Loucy (cell line): ENCODE measurements around the gene SAA1.

ENCODE experiments used
- H2AFZ ChIP-seq: fragments of 200-600 bp; sonication (generic); 2 replicates; pipeline ENCODE4 v1.6.0; 2016; ENCODE audit warnings: antibody characterized with exemption, mild to moderate bottlenecking, low read length, moderate library complexity
- H3F3A ChIP-seq: fragments of 200-600 bp; 2 replicates; pipeline ENCODE4 v1.6.0; 2016; ENCODE audit warnings: antibody characterized with exemption, low read depth, mild to moderate bottlenecking
- H3K27me3 ChIP-seq: fragments of 200-600 bp; sonication (generic); 2 replicates; pipeline ENCODE4 v1.6.1; 2014; ENCODE audit warnings: low read length, mild to moderate bottlenecking; ENCODE audit not compliant: insufficient read depth, poor library complexity, severe bottlenecking
- H3K36me3 ChIP-seq: fragments of 200-600 bp; sonication (generic); 2 replicates; pipeline ENCODE4 v1.6.1; 2016; ENCODE audit warnings: low read length; ENCODE audit not compliant: insufficient read depth
- H3K4me1 ChIP-seq: fragments of 200-600 bp; sonication (generic); 2 replicates; pipeline ENCODE4 v1.5.1; 2014; ENCODE audit warnings: low read length, mild to moderate bottlenecking; ENCODE audit not compliant: insufficient read depth, poor library complexity, severe bottlenecking
- H3K4me2 ChIP-seq: fragments of 200-600 bp; sonication (generic); 2 replicates; pipeline ENCODE4 v1.6.0; 2014; ENCODE audit warnings: antibody characterized with exemption, low read length, low read depth, mild to moderate bottlenecking; ENCODE audit not compliant: poor library complexity, severe bottlenecking
- H3K4me3 ChIP-seq: fragments of 200-600 bp; sonication (generic); 2 replicates; pipeline ENCODE4 v1.5.1; 2014; ENCODE audit warnings: low read length, mild to moderate bottlenecking, mixed read lengths; ENCODE audit not compliant: poor library complexity, severe bottlenecking
- H3K79me2 ChIP-seq: fragments of 200-600 bp; sonication (generic); 2 replicates; pipeline ENCODE4 v1.6.1; 2014; ENCODE audit warnings: low read length; ENCODE audit not compliant: insufficient read depth
- H3K9ac ChIP-seq: fragments of 200-600 bp; sonication (generic); 2 replicates; pipeline ENCODE4 v1.6.0; 2014; ENCODE audit warnings: mild to moderate bottlenecking, low read depth, low read length, moderate library complexity; ENCODE audit not compliant: poor library complexity, severe bottlenecking
- H3K9me2 ChIP-seq: fragments of 200-600 bp; sonication (generic); replicated peaks from 2 replicates; pipeline ENCODE4 v1.6.1; 2016; ENCODE audit warnings: low read depth, low read length, mixed read lengths
- H3K9me3 ChIP-seq: fragments of 200-600 bp; sonication (generic); 2 replicates; pipeline ENCODE4 v1.6.1; 2014; ENCODE audit warnings: mild to moderate bottlenecking, antibody characterized with exemption, low read length, low read depth; ENCODE audit not compliant: insufficient read depth
- H4K20me1 ChIP-seq: fragments of 200-600 bp; sonication (generic); 2 replicates; pipeline ENCODE4 v1.6.0; 2014; ENCODE audit warnings: antibody characterized with exemption, low read length, mild to moderate bottlenecking; ENCODE audit not compliant: insufficient read depth, poor library complexity, severe bottlenecking
- CTCF ChIP-seq: fragments of 200-600 bp; sonication (generic); conservative IDR thresholded peaks from 2 replicates; pipeline ENCODE4 v1.5.1; 2014; ENCODE audit warnings: mild to moderate bottlenecking, antibody characterized with exemption, low read length
- EZH2phosphoT487 ChIP-seq: fragments of 200-600 bp; IDR thresholded peaks from 2 replicates; pipeline ENCODE4 v1.6.1; 2018; ENCODE audit warnings: antibody characterized with exemption, mild to moderate bottlenecking, moderate library complexity, borderline replicate concordance

SAA1 gene

GRCh38 chr11:18253233-18253632, 12.8 kb upstream of the SAA1 start:
- Histone ChIP-seq H2AFZ (no peak overlapping the region), H4K20me1 (no peaks in the 10 kb centered on the region), H3K27me3 (no peaks in the 10 kb centered on the region), H3K9ac (no peak overlapping the region), H3K9me3 (no peaks in the 10 kb centered on the region), H3K36me3 (no peaks in the 10 kb centered on the region), H3K79me2 (no peaks in the 10 kb centered on the region), H3K4me1 (no peaks in the 10 kb centered on the region), H3F3A (no peaks in the 10 kb centered on the region), H3K4me2 (no peak overlapping the region), H3K4me3 (no peak overlapping the region), H3K9me2 (no peaks in the 10 kb centered on the region)
- TF ChIP-seq CTCF (no peak), EZH2phosphoT487 (no peak)

- no peak overlapping the region for H3K4me2 ChIP-seq
- TF ChIP-seq CTCF (no peak), EZH2phosphoT487 (no peak)
- no peak overlapping the region for H3K9ac ChIP-seq
- H3K9me3 ChIP-seq: no peaks in the 10 kb centered on the region
- H2AFZ ChIP-seq: no peak overlapping the region
- no peaks in the 10 kb centered on the region for H3F3A ChIP-seq
- H3K27me3 ChIP-seq: no peaks in the 10 kb centered on the region
- H3K4me3 ChIP-seq: no peak overlapping the region
- H4K20me1 ChIP-seq: no peaks in the 10 kb centered on the region
- no peaks in the 10 kb centered on the region for H3K9me2 ChIP-seq
- no peaks in the 10 kb centered on the region for H3K36me3 ChIP-seq
- H3K4me1 ChIP-seq: no peaks in the 10 kb centered on the region
- no peaks in the 10 kb centered on the region for H3K79me2 ChIP-seq
These were observed 12.2 kb upstream of the SAA1 start for GRCh38 chr11:18253778-18254338.

GRCh38 chr11:18254781-18255361, 11.2 kb upstream of the SAA1 start:
- Histone ChIP-seq H3K36me3 (no peaks in the 10 kb centered on the region), H3K9me3 (no peaks in the 10 kb centered on the region), H3F3A (no peaks in the 10 kb centered on the region), H3K4me1 (no peaks in the 10 kb centered on the region), H3K27me3 (peaks cover 7% of the 10 kb centered on the region), H3K4me2 (no peak overlapping the region), H2AFZ (peak overlapping the region; percentile 38; the same call in 1 of the 2 replicates), H3K9me2 (no peaks in the 10 kb centered on the region), H4K20me1 (no peaks in the 10 kb centered on the region), H3K9ac (no peak overlapping the region), H3K79me2 (no peaks in the 10 kb centered on the region), H3K4me3 (no peak overlapping the region)
- TF ChIP-seq CTCF (no peak), EZH2phosphoT487 (no peak)
